Stimulated activated CD8-positive, alpha-beta memory T cell treated with anti-CD3 and anti-CD28 coated beads, Interleukin-7, amount 100 ng/mL, for 1 hour (primary cell): ENCODE measurements around the gene MRTFA.
A peak's percentile ranks its signal among the peaks of the same experiment; 100 is the strongest.
"Not testable (repeated sequence)": the region's sequence is repeated elsewhere in the genome, so short reads cannot be mapped to it uniquely, and the experiment has no call there.

Source experiments
- DNase-seq, 2 donors: peaks; one replicate each; pipeline ENCODE4 v3.0.0-alpha.2; 2020; ENCODE audit warnings: low read depth in 2 of 2

The MRTFA gene

GRCh38 chr22:40554023-40554422 lies 82.5 kb downstream of the MRTFA start:
- not testable (repeated sequence) for DNase-seq

- no peak for DNase-seq
These were observed 83.4 kb downstream of the MRTFA start for GRCh38 chr22:40553014-40553554.

- DNase-seq = no peak
These were observed 84.4 kb downstream of the MRTFA start for GRCh38 chr22:40552070-40552469.

- no peak for DNase-seq
These were observed 88.8 kb downstream of the MRTFA start for GRCh38 chr22:40547729-40548143.

GRCh38 chr22:40544758-40545157 lies 91.8 kb downstream of the MRTFA start:
- DNase-seq = no peak

- no peak for DNase-seq
These were observed 93.5 kb downstream of the MRTFA start for GRCh38 chr22:40542821-40543540.

GRCh38 chr22:40541300-40541699 lies 95.2 kb downstream of the MRTFA start:
- DNase-seq = no peak

GRCh38 chr22:40540265-40540664 lies 96.3 kb downstream of the MRTFA start:
- DNase-seq = no peak

- DNase-seq = not testable (repeated sequence)
These were observed 100.4 kb downstream of the MRTFA start for GRCh38 chr22:40536149-40536548.

GRCh38 chr22:40535642-40536041 lies 100.9 kb downstream of the MRTFA start:
- DNase-seq = no peak

- no peak for DNase-seq
These were observed 101.4 kb downstream of the MRTFA start for GRCh38 chr22:40535189-40535512.

GRCh38 chr22:40534379-40535188 lies 101.9 kb downstream of the MRTFA start:
- no peak for DNase-seq

- DNase-seq = peak; percentile 19 to 20
These were observed 102.7 kb downstream of the MRTFA start for GRCh38 chr22:40533712-40534378.

GRCh38 chr22:40531951-40532900 lies 104.3 kb downstream of the MRTFA start:
- DNase-seq = no peak

GRCh38 chr22:40530391-40530790 lies 106.1 kb downstream of the MRTFA start:
- not testable (repeated sequence) for DNase-seq

GRCh38 chr22:40529821-40530220 lies 106.7 kb downstream of the MRTFA start:
- no peak for DNase-seq

GRCh38 chr22:40526960-40527359 lies 109.6 kb downstream of the MRTFA start:
- DNase-seq = no peak

- peak; percentile 39 to 60 for DNase-seq
These were observed 111.2 kb downstream of the MRTFA start for GRCh38 chr22:40525250-40525884.

GRCh38 chr22:40524392-40525249 lies 111.9 kb downstream of the MRTFA start:
- DNase-seq = no peak

- DNase-seq = no peak
These were observed 114.4 kb downstream of the MRTFA start for GRCh38 chr22:40522141-40522540.
